HG03108 (cell line): ENCODE data around the gene FRY.

Experiments
- ATAC-seq: cut with Tn5 transposase; IDR thresholded peaks from one replicate; pipeline ENCODE4 v1.9.1; 2021; ENCODE audit warnings: moderate library complexity; ENCODE audit not compliant: unreplicated experiment

The FRY gene

GRCh38 chr13:32079587-32079986 is 48.0 kb downstream of the FRY start:
- ATAC-seq, result no peak

DNA sequence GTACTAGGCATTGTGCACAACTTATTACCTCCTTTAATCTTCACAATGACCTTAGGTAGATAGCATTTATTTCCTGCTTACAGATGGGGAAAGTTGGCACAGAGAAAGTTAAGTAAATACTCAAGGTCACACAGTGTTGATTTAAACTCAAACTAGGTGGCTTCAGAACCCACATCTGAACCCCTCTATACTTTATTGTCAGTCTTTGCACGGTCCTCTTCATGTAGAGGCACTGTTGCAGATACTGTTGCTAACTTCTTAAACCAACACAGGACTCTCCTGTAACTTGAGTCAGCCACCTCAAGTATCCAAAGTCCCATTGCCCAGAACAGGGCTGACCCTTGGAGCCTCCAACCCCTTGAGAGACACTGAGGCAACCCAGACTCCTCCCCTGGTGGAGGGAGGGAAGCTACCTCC is 48.8 kb downstream of the FRY start:
- ATAC-seq, result no peak

- no peak for ATAC-seq
Measured at GRCh38 chr13:32081591-32081990, 50.0 kb downstream of the FRY start.

DNA sequence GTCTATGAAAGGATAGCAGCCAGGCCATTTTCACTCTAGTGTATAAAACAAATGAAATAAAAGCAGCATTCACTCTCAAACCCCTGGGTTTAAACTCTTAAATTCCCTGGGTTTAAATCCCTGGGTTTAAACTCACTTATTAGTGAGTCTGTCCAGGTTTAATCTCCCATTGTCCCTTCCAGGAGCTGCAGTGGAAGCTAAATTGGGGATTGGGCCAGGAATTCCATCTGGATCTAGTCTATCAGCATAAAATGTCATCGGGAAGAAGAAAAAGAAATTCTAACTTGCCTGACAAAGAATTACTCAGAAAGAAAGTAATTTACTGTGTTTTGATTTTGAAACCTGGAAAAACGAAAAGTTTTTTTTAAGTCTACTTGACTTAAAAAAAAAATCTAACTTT is 54.8 kb downstream of the FRY start:
- ATAC-seq, result no peak

DNA sequence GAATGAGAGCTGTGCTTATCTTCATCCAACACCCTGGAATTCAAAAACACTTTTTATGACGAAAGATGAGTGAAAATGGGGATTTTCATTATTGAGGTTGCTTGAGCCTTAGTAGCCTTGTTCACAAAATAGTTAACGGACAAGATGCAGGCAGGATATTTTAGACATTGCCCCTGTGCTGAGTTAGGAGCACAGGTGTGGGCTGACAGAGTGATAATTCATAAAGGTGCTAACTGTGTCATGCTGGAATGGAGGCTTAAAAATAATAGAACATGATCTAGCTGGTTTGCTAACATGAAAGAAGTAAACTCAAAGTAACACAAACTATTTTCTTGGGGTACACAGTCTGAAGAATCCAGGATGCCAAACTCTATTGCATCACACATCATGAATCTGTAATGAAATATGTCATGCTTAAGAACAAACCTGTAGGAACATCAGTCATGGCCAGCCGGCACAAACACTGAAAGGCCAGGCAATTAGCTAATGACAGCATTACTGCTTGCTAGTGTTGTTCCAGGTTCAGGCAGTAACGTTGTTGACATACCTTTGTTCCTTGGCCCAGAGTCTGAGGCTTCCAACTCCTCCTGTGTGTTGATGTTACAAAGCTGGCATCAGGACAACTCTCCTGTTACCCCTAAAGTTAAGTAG is 55.3 kb downstream of the FRY start:
- ATAC-seq, result no peak

DNA sequence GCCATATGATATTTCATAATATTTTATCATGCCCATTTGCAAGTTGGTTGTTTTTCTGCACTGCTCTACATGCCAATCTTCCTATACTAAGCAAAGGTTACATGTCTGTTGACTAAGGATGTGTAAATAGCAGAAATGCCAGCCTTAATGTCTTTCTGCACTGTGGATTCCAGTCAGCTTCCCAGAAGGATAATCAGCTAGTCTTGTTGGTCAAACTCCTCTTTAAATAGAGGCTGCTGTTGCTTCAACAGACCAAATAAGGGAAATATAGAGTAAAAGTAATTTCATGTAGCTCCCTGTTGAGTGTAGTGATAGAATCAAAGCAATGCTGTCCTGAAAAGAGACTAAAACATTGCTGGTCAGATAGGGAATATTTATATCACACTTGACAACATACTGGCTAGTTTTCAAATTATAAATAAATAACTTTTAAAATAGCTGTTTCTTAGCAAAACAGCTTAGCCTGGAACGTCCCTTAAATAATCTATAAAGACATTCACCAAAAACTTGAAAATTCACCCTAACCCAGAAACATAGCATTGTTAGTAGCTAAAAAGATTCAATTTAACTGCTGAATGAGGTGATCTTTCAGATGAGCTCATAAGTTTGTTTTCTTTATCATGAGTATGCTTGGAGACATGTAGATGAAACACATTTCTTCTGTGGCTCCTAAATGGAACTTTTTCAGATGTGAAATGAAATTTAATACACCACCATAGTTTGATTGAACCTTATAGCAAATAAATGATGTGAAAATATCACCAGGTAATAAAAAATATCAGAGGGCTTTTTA is 56.6 kb downstream of the FRY start:
- ATAC-seq, result no peak

GRCh38 chr13:32092496-32092895 is 60.9 kb downstream of the FRY start:
- no peak for ATAC-seq

DNA sequence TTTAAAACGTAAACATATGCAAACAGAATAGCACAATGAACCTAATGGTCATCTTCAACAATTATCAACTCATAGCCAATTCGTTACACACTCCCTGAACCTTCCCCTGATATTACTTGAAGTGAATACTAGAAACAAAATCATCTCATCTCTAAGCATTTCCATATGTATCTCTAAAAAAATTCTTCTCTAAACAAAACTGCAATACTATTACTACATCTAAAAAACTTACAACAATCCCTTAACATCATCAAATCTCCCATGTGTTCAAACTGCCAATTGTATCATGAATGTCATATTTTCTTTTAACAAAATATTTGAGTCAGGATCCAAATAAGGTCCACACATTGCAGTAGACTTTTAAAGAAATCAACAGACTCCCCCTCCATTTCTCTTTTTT is 61.4 kb downstream of the FRY start:
- no peak for ATAC-seq

GRCh38 chr13:32098272-32098671 is 66.7 kb downstream of the FRY start:
- no peak for ATAC-seq

DNA sequence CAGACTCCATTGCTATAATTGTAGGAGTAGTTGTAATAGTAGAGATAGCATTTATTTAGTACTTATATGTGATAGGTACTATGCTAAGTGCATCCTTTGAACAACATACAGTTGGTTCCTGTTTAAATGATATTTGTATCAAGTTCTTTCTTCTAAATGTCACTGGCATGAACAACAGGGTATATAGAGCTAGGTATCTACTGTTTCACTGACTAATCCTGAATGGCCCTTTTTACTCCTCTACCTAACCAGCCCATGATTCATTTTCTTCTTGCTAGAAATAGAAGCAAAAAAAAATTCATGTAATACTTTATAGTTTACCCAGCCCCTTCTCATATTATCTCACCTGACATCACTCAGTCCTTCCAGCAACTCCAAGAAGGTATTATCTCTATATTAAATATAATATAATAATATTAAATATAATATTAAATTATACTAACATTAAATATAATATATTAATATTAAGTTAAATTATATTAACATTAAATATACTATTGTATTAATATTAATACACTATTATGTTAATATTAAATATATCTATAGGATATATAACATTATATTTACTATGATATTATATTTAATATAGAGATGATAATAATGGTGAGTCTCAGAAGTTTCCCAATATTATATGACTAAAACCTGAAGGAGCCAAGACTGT is 74.2 kb downstream of the FRY start:
- ATAC-seq, result no peak

DNA sequence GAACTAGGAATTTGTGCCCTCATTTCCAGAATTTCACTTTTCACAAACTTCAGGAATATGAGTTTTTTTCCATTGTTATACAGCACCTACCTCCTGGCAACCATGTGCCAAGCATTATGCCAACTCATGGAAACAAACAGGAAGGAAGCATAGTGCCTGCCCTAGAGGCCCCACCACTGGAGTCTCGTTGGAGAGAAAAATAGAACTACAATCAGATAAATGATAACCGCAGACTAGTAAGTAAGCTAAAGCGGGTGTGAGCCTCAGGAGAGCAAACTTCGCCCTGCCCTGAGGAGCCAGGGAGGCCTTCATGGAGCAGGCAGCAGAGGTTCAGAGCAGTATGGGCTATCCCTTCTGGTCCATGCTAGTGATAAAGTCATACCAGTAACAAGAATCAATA is 75.9 kb downstream of the FRY start:
- ATAC-seq, result no peak

DNA sequence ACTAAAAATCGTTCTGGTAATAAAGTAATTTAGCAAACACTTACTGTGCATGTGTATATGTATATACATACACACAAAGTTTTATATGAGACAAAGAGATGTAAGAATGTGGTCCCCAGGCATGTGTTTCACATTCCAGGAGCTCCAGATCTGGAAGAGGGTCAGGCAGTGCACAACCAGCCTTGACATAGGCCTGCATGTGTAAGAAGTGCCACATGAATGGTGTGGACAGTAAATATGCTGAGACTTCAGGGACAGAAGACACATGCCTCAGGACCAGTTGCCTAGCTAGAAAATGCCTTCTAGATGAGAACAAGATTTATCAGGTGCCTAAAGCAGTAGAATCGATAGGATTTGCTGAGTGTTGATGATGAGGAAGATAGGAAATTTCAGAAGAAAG is 76.4 kb downstream of the FRY start:
- no peak for ATAC-seq

DNA sequence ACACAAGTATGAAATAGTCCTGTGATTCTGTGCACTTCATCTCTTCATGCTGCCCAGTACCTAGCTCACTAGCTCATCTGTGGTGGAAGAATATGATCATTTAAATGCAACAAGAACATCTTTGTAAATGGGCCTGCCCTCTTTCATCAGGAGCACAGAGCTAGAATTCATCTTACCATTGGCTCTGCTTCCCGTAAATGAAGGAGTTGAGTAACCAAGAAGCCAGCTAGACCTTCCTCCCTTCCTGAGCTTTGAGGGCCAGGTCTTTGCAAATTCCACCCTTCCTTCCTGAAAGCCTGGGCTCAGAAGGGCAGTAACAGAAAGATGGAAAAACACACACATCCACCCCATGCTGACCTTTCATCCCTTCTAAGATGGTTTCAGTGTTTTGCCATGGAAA is 82.0 kb downstream of the FRY start:
- no peak for ATAC-seq

DNA sequence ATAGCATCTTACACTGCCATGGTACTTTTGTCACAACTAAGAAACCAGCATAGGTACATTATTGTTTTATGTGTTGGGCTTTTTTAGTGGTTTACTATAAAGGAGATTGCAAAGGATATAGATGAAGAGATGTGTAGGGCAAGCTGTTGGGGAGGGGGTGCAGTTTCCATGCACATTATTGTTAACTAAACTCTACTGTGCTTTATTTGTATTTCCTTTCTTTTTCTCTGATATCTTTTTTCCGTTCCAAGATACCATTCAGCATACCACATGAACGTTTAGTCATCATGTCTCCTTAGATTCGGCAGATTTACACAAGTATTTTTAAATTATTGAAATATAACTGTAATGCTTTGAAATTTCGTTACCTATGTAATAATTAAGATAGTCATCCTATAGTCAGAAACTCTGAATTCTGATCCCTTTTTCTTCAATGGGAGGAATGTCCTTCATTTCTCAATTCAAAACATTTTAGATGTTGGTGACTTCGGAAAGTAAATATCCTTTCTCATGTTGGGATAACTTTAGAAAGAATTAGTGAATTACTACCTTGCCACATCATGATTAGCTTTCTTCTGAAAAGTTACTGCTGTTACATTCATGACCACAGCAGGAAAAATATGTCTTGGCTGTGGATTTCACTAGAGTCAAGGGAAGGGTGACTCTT is 82.8 kb downstream of the FRY start:
- ATAC-seq, result no peak

DNA sequence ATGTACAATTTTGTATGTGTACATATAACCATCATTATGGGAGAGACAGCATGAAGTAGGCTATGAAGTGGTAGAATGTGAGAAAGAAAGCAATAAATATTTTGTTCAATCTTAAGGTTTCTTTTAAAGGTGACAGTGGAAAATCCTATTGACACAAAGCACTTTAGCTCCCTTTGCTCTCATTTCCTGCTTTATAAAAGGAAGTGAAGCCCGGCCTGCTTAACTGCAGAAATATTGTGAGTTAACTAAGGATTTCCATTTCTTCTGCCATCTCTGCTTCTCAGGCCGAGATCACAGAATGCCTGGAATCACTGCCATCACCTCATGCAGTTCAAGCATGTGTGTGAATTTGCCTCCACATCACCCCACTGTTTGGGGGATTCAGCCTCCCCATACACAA is 83.5 kb downstream of the FRY start:
- ATAC-seq, result no peak

- ATAC-seq, result no peak
Measured at GRCh38 chr13:32116210-32116609, 84.6 kb downstream of the FRY start.

GRCh38 chr13:32117001-32117400 is 85.4 kb downstream of the FRY start:
- ATAC-seq, result no peak

DNA sequence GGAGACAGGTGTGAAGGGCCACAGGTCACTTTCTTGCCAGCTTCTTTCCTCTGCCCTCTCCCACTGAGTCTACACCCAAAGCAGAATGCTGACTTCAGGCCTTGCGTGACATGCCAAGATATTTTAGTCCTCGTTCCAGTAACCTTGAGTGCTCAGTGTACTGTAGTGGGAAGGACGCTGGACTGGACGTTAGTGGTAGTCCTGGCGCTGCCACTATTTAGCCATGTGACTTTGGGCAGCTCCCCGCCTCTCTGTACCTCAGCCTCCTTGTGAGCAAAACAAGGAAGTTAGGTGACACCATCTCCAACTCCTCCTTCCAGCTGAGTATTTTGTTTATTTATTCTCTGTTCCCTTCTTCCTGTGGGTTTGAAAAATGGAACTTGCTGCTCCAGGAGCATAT is 86.1 kb downstream of the FRY start:
- no peak for ATAC-seq

GRCh38 chr13:32121316-32121715 is 89.7 kb downstream of the FRY start:
- ATAC-seq, result no peak

DNA sequence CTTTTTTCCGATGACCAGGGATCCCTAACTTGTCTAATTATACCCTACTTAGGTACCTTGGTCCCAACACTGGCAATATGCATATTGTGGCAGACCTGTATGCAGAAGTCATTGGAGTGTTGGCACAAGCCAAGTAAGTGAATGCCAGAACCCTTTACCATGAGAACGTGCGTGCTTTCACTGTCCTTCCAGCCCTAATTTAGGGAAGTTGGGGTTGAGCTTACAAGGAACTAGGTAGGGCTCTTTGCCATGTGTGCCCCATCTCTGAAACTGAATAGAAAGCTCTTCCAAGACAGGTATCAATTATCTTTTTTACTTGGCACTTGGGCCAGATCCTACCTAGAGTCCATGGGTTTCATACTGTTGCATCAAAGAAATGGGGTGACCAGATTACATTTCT is 93.2 kb downstream of the FRY start:
- no peak for ATAC-seq

- no peak for ATAC-seq
Measured at GRCh38 chr13:32125221-32125689, 93.7 kb downstream of the FRY start.

DNA sequence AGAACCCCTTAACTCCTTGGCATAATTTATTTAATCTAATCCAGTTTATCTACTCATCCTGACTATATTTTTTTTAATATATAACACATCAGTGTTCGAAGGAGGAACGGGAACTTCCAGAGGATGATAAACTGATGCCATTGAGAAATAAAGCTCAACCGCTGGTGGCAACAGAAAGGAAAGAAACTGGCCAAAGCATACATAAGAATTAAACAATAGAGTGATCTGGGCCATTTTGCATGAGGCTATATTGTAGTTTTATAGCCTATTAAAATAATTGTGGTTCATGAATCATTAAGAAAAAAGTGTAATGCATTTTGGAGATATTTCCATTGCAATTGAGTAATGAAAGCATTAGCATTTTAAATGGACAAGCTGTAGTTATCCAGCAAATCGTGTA is 94.2 kb downstream of the FRY start:
- no peak for ATAC-seq
